Activated T-cell treated with anti-CD3 and anti-CD28 coated beads, Interleukin-2, amount 50 U/mL, for 72 hours (primary cell): ENCODE measurements around the gene SLC8A3. TPM values are rescaled to one million over a fixed set of nuclear protein-coding genes. Genes with fewer than 3 reads are reported as not detected.

Source experiments
- ATAC-seq, 2 donors: fragments of 150-1000 bp; cut with Tn5 transposase; replicated peaks in 1 of 2; 2 replicates each; pipeline ENCODE4 v1.10.0; 2021; ENCODE audit warnings: moderate library complexity in 2 of 2, mild to moderate bottlenecking in 1 of 2
- DNase-seq, 2 donors: peaks; one replicate each; pipeline ENCODE4 v3.0.0; 2021 to 2022; ENCODE audit warnings: mixed read lengths in 1 of 2
- H3K27ac Mint-ChIP-seq: one replicate; pipeline ENCODE4 v1.8.0; 2022; ENCODE audit warnings: mild to moderate bottlenecking, moderate library complexity, mixed read lengths
- H3K27me3 Mint-ChIP-seq: one replicate; pipeline ENCODE4 v1.8.0; 2022; ENCODE audit warnings: low read depth, mixed read lengths
- H3K36me3 Mint-ChIP-seq, 2 donors: one replicate each; pipeline ENCODE4 v1.8.0; 2022; ENCODE audit warnings: mixed read lengths in 2 of 2, mild to moderate bottlenecking in 1 of 2; ENCODE audit not compliant: insufficient read depth in 2 of 2
- H3K4me1 Mint-ChIP-seq: one replicate; pipeline ENCODE4 v1.8.0; 2022; ENCODE audit warnings: low read depth, mixed read lengths
- H3K4me3 Mint-ChIP-seq, 2 donors: one replicate each; pipeline ENCODE4 v1.8.0; 2022; ENCODE audit warnings: mild to moderate bottlenecking in 2 of 2, mixed read lengths in 2 of 2, moderate library complexity in 2 of 2
- H3K9me3 Mint-ChIP-seq, 2 donors: one replicate each; pipeline ENCODE4 v1.8.0; 2022; ENCODE audit warnings: mixed read lengths in 2 of 2
- total RNA-seq, 2 donors: library from RNA; stranded (reverse); gene quantifications; one replicate each; pipeline ENCODE4 v1.2.3, GENCODE V29; 2022

SLC8A3 gene
- total RNA-seq, 2 donors from 2014 or later, result 0.55 to 0.93 TPM

DNA sequence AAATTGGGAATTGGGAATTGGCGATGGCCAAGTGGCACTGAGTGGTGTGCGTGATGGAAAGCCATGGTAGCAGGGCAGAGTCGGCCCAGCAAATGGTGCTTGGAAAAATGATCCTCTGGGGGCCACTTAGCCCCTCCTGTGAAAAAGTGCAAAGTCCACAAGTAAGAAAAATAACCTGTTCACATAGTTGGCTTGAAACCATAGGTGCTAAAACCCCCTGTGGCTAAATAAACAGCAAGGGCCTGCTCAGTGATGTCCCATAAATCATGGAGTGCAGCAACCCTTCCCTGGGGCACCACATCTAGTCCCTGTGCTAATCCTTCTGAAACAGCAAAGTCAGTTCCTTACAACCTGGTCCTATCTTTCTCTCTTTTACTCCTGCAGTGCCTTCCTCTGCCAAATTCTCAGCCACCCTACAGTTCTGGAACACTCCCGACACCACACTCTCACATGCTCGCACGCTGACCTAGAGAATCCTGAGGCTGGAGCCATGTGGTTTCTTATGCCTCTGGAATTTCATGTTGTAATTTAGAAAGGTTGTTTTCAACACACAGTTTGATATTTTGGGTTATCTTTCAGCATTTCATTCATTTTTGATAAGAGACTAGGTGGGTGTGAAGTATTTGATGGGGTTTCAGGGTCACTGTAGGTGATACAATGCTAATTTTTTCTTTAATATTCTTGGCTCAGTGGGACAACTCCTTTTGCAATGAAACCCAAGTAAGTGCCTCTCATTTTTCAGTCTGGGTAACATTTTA lies 186.0 kb downstream of the SLC8A3 start:
- Mint-ChIP-seq H3K27ac (no peak overlapping the region), H3K36me3 (no peaks in the 10 kb centered on the region), H3K27me3 (no peaks in the 10 kb centered on the region), H3K9me3 (no peaks in the 10 kb centered on the region), H3K4me1 (no peaks in the 10 kb centered on the region), H3K4me3 (no peak overlapping the region)
- DNase-seq (no peak), ATAC-seq (no peak)

DNA sequence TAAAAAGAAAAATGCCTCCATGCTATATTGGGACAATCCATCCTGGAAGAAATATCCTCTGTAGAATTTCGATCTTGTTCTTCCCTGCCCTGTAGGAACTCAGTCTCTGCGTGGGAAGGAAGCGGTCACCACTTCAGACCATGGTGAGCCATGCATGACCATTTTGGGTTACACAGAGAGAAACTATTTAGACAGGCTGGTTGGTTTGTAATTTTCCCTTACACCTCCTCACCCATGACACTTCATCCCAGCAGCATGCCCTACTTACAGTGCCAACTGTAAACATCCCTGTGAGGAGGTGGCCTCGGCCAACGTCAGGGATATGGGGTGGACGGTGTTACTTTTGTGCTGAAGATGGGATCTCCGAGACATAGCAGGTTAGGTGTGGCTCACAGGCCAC lies 188.2 kb downstream of the SLC8A3 start:
- no peak overlapping the region for H3K4me3 Mint-ChIP-seq
- DNase-seq (no peak), ATAC-seq (no peak)
- H3K27ac Mint-ChIP-seq, result no peak overlapping the region
- H3K4me1 Mint-ChIP-seq, result no peaks in the 10 kb centered on the region
- no peaks in the 10 kb centered on the region for H3K9me3 Mint-ChIP-seq
- no peaks in the 10 kb centered on the region for H3K27me3 Mint-ChIP-seq
- H3K36me3 Mint-ChIP-seq, result no peaks in the 10 kb centered on the region

DNA sequence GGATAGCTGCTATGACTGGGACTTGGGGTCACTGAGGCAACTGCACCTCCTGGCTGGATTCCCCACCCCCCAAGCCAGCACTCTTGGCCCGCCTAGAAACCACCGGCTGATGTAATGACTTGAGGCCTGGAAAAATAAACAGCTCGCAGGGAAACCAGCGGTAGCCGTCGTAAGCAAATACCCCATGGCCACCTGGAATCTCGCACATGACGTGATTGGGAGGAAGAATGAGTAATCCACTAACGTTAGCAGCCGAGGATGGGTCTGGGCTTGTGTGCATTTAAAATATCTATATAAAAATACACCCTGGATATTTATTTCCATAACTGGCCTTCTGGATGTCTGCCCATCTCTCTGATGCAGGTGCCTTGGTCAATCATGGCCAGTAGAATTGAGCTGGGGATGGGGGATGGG lies 189.5 kb downstream of the SLC8A3 start:
- Mint-ChIP-seq H3K4me3 (no peak overlapping the region), H3K27me3 (peaks cover 9% of the 10 kb centered on the region), H3K36me3 (no peaks in the 10 kb centered on the region), H3K27ac (no peak overlapping the region), H3K4me1 (no peaks in the 10 kb centered on the region), H3K9me3 (no peaks in the 10 kb centered on the region)
- no peak for DNase-seq
- ATAC-seq, result no peak

DNA sequence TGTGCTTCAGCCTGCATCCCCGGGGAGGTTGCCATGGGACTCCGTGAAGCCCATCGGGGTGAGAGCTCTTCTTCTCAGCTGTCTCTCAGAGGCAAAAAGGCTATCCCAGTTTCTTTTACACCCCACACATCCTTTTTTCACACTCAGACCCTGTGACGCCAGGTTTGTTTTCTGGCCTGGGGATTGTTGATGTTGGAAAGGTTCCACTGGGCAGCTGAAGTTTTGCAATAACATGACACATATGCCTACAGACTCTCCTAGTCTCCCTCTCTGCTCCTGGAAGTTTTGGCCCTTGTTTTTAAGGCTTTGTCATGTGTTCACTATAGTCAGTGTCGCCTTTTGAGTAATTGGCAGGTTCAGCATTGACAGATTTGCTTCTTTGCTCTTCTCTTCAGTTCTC lies 190.9 kb downstream of the SLC8A3 start:
- H3K4me3 Mint-ChIP-seq, result no peak overlapping the region
- H3K36me3 Mint-ChIP-seq, result no peaks in the 10 kb centered on the region
- H3K27me3 Mint-ChIP-seq, result peaks cover 14% of the 10 kb centered on the region
- DNase-seq (no peak), ATAC-seq (no peak)
- no peaks in the 10 kb centered on the region for H3K4me1 Mint-ChIP-seq
- H3K9me3 Mint-ChIP-seq, result no peaks in the 10 kb centered on the region
- no peak overlapping the region for H3K27ac Mint-ChIP-seq

DNA sequence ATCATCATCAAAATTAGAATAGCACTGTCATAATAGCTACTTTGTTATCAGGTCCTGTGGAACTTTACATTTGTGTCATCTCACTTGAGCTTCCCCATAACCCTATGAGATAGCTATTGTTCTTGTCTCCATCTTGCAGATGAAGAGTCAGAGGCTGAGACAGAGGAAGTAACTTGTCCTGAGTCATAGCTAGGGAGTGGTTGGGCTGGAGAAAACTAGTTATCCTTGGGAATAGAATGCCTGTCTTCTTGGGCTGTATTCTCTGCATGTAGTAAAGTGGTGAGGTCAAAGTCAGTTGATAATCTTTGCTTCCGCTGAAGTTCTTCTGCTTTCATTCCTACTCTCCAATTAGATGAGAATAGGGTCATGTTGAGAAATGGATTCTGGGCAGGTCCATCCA lies 192.5 kb downstream of the SLC8A3 start:
- Mint-ChIP-seq H3K4me3 (no peak overlapping the region), H3K36me3 (no peaks in the 10 kb centered on the region), H3K4me1 (no peaks in the 10 kb centered on the region), H3K27me3 (peaks cover 24% of the 10 kb centered on the region), H3K9me3 (no peaks in the 10 kb centered on the region), H3K27ac (no peak overlapping the region)
- DNase-seq (no peak), ATAC-seq (no peak)

Other genes with a start within 250 kb of the SLC8A3 start
- gene COX16, start 170.7 kb upstream of the SLC8A3 start, total RNA-seq, result 10 to 100 TPM; 39.2 to 39.3 TPM
- 1 to 10 TPM; 3.3 to 4.4 TPM for gene SYNJ2BP, start 228.1 kb upstream of the SLC8A3 start, total RNA-seq